Measurements from ENCODE around the gene NADSYN1. TPM values are rescaled to one million over a fixed set of nuclear protein-coding genes. Genes with fewer than 3 reads are reported as not detected.
A peak's percentile ranks its signal among the peaks of the same experiment; 100 is the strongest.

Gene NADSYN1
- total RNA-seq, 2 donors from 2014 or later: 18.0 to 18.8 TPM

GRCh38 chr11:71448257-71449171, 4.5 kb upstream of the NADSYN1 start, which contains the start of gene DHCR7:
TSS of gene DHCR7 (minus strand) at chr11:71448393. CDS start at chr11:71444952, 3,441 bp downstream.
- no peak for TF ChIP-seq CTCF (IDR thresholded peaks at IDR 0.05)
- Histone ChIP-seq H3K4me3 (peak within 1 kb of the TSS; percentile 63 to 77), H3K27ac (peak within 1 kb of the TSS; percentile 82 to 87), H3K9me3 (no peaks in the 10 kb centered on the region), H3K27me3 (no peaks in the 10 kb centered on the region), H3K36me3 (peaks cover 12% of the 10 kb centered on the region), H3K4me1 (peaks cover 0 to 31% of the 10 kb centered on the region in 2 donors)
- peak; percentile 98 for DNase-seq (ENCODE audit: low spot score)

- DNase-seq (ENCODE audit: low spot score): no peak
- peak overlapping the region in 1 of 2 donors; percentile 63 for H3K4me3 ChIP-seq
- TF ChIP-seq CTCF (IDR thresholded peaks at IDR 0.05): no peak
- peaks cover 2% of the 10 kb centered on the region for H3K36me3 ChIP-seq
- no peaks in the 10 kb centered on the region for H3K9me3 ChIP-seq
- peak overlapping the region; percentile 82 to 87 for H3K27ac ChIP-seq
- H3K27me3 ChIP-seq: no peaks in the 10 kb centered on the region
- peaks cover 0 to 39% of the 10 kb centered on the region in 2 donors for H3K4me1 ChIP-seq
Measured at GRCh38 chr11:71449596-71449995, 3.4 kb upstream of the NADSYN1 start.

GRCh38 chr11:71450507-71450906, 2.5 kb upstream of the NADSYN1 start:
- H3K36me3 ChIP-seq: peaks cover 7% of the 10 kb centered on the region
- H3K27me3 ChIP-seq: no peaks in the 10 kb centered on the region
- no peak overlapping the region for H3K4me3 ChIP-seq
- H3K9me3 ChIP-seq: no peaks in the 10 kb centered on the region
- no peak overlapping the region for H3K27ac ChIP-seq
- TF ChIP-seq CTCF (IDR thresholded peaks at IDR 0.05): no peak
- DNase-seq (ENCODE audit: low spot score): no peak
- peaks cover 0 to 39% of the 10 kb centered on the region in 2 donors for H3K4me1 ChIP-seq

- H3K27ac ChIP-seq: peak overlapping the region in 1 of 2 donors; percentile 78
- H3K9me3 ChIP-seq: no peaks in the 10 kb centered on the region
- H3K27me3 ChIP-seq: no peaks in the 10 kb centered on the region
- DNase-seq (ENCODE audit: low spot score): no peak
- H3K4me1 ChIP-seq: peaks cover 0 to 39% of the 10 kb centered on the region in 2 donors
- no peak for TF ChIP-seq CTCF (IDR thresholded peaks at IDR 0.05)
- no peak overlapping the region for H3K4me3 ChIP-seq
- H3K36me3 ChIP-seq: peaks cover 12% of the 10 kb centered on the region
Measured at GRCh38 chr11:71450939-71451338, 2.1 kb upstream of the NADSYN1 start.

GRCh38 chr11:71451596-71452198, 1.3 kb upstream of the NADSYN1 start:
- Histone ChIP-seq H3K4me1 (peaks cover 0 to 39% of the 10 kb centered on the region in 2 donors), H3K4me3 (peak overlapping the region in 1 of 2 donors; percentile 68), H3K27ac (peak overlapping the region; percentile 78 to 80), H3K36me3 (peaks cover 19% of the 10 kb centered on the region), H3K27me3 (no peaks in the 10 kb centered on the region), H3K9me3 (no peaks in the 10 kb centered on the region)
- no peak for TF ChIP-seq CTCF (IDR thresholded peaks at IDR 0.05)
- no peak for DNase-seq (ENCODE audit: low spot score)
